Mucosa of descending colon (tissue), 3 donors: Measurements from ENCODE around the gene MTO1. TPM values are rescaled to one million over a fixed set of nuclear protein-coding genes. Genes with fewer than 3 reads are reported as not detected.
A peak's percentile ranks its signal among the peaks of the same experiment; 100 is the strongest.

Experiments
- ATAC-seq: fragments of 200-7000 bp; cut with Tn5 transposase; one replicate; pipeline ENCODE4 v1.9.1; 2020; ENCODE audit warnings: mild to moderate bottlenecking, moderate library complexity
- DNase-seq, 3 donors: peaks; one replicate each; pipeline ENCODE4 v3.0.0-alpha.2; 2020
- H3K36me3 ChIP-seq: fragments of 200-600 bp; one replicate; pipeline ENCODE4 v1.8.0; 2021; ENCODE audit warnings: low read depth, mild to moderate bottlenecking
- H3K4me1 ChIP-seq: fragments of 200-600 bp; one replicate; pipeline ENCODE4 v1.8.0; 2021; ENCODE audit warnings: low read depth, mild to moderate bottlenecking
- H3K4me3 ChIP-seq: fragments of 200-600 bp; one replicate; pipeline ENCODE4 v1.8.0; 2021; ENCODE audit warnings: mild to moderate bottlenecking
- H3K9me3 ChIP-seq: fragments of 200-600 bp; one replicate; pipeline ENCODE4 v1.8.0; 2021; ENCODE audit warnings: mild to moderate bottlenecking
- CTCF ChIP-seq: fragments of 200-600 bp; IDR thresholded peaks from one replicate; pipeline ENCODE4 v1.8.0; 2022; ENCODE audit warnings: antibody characterized with exemption, mild to moderate bottlenecking
- intact Hi-C, 2 donors: fragments of 100-400 bp; cut with DNase I in 1 of 2; cut with micrococcal nuclease in 1 of 2; formaldehyde crosslinking; loops; one replicate each; pipeline versions ENCODE4 v1.11.0 to v1.11.1; 2022; cut with DNase I, micrococcal nuclease
- total RNA-seq, 3 donors: library from RNA; stranded (reverse); fragmentation: NEBNext Ultra II Directional in 2 of 3; extraction: Animal tissue kit (Norgen Biotek cat#: 25700) in 2 of 3; gene quantifications; one replicate each; pipeline versions ENCODE4 v1.2.1 to v1.2.4, GENCODE V29; 2021 to 2023
- donor health status: DM: no; HTN: no; CAD: no; lungs with moderate emphysema.
- donor health status: DM: no; HTN: no; CAD: no.
- donor health status: DM: no; HTN: yes; CAD: no.

Gene MTO1
- total RNA-seq, 3 donors from 2014 or later = 21.5 to 36.4 (median 31.9) TPM

GRCh38 chr6:73471686-73472290 lies 10.3 kb downstream of the MTO1 start:
- no peak for DNase-seq
- Histone ChIP-seq H3K4me1 (no peaks in the 10 kb centered on the region), H3K9me3 (no peaks in the 10 kb centered on the region), H3K36me3 (peaks cover 18% of the 10 kb centered on the region), H3K4me3 (no peak overlapping the region)
- intact Hi-C loops = no loop called here
- no peak for TF ChIP-seq CTCF
- peak; percentile 21 for ATAC-seq

GRCh38 chr6:73476723-73477122 lies 15.2 kb downstream of the MTO1 start:
- Histone ChIP-seq H3K4me3 (no peak overlapping the region), H3K9me3 (no peaks in the 10 kb centered on the region), H3K4me1 (no peaks in the 10 kb centered on the region), H3K36me3 (peaks cover 8% of the 10 kb centered on the region)
- DNase-seq (no peak), ATAC-seq (no peak)
- intact Hi-C loops = no loop called here
- TF ChIP-seq CTCF = no peak

- no peak for ATAC-seq
- Histone ChIP-seq H3K36me3 (peaks cover 14% of the 10 kb centered on the region), H3K9me3 (no peaks in the 10 kb centered on the region), H3K4me3 (no peak overlapping the region), H3K4me1 (no peaks in the 10 kb centered on the region)
- intact Hi-C loops = no loop called here
- TF ChIP-seq CTCF = no peak
- DNase-seq = no peak
Measured at GRCh38 chr6:73477407-73477806, 15.9 kb downstream of the MTO1 start.

GRCh38 chr6:73481969-73482368 lies 20.4 kb downstream of the MTO1 start:
- H3K9me3 ChIP-seq = no peaks in the 10 kb centered on the region
- intact Hi-C loops = no loop called here
- ATAC-seq (no peak), DNase-seq (no peak)
- no peak overlapping the region for H3K4me3 ChIP-seq
- H3K4me1 ChIP-seq = no peaks in the 10 kb centered on the region
- peaks cover 12% of the 10 kb centered on the region for H3K36me3 ChIP-seq
- no peak for TF ChIP-seq CTCF

- TF ChIP-seq CTCF = no peak
- Histone ChIP-seq H3K4me3 (no peak overlapping the region), H3K4me1 (no peaks in the 10 kb centered on the region), H3K36me3 (peaks cover 12% of the 10 kb centered on the region), H3K9me3 (no peaks in the 10 kb centered on the region)
- no peak for DNase-seq
- no peak for ATAC-seq
- intact Hi-C loops = no loop called here
Measured at GRCh38 chr6:73484438-73484837, 22.9 kb downstream of the MTO1 start.

DNA sequence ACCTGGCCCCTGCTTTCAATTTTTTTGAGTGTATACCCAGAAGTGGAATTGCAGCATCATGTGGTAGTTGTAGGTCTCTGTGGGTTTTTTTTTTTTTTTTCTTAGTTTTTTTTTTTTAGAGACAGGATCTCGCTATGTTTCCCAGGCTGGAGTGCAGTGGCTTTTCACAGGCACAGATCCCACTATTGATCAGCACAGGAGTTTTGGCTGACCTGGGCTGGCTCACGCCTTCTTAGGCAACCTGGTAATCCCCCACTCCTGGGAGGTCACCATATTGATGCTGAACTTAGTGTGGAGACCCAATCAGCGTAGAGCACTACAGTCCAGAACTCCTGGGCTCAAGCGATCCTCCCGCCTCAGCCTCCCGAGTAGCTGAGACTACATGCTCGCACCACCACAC lies 25.9 kb downstream of the MTO1 start:
- no peak for ATAC-seq

More for the DNA sequence above, 25.9 kb downstream of the MTO1 start:
- peaks cover 6% of the 10 kb centered on the region for H3K36me3 ChIP-seq
- no peak for TF ChIP-seq CTCF
- no peak overlapping the region for H3K4me3 ChIP-seq
- peaks cover 4% of the 10 kb centered on the region for H3K9me3 ChIP-seq
- no peak for DNase-seq
- no peaks in the 10 kb centered on the region for H3K4me1 ChIP-seq
- intact Hi-C loops = no loop called here
